IPS-18c (cell line): Measurements from ENCODE around the gene TRIM37.
"Not testable (repeated sequence)": the region's sequence is repeated elsewhere in the genome, so short reads cannot be mapped to it uniquely, and the experiment has no call there.

Experiments used
- H3K4me3 ChIP-seq: 2 replicates; pipeline ENCODE4 v1.7.0; 2013; ENCODE audit warnings: low read depth, mild to moderate bottlenecking, low read length, moderate library complexity; ENCODE audit not compliant: insufficient read depth
- H3K9me3 ChIP-seq: one replicate; pipeline ENCODE4 v1.6.1; 2013; ENCODE audit warnings: mild to moderate bottlenecking, low read length, moderate library complexity; ENCODE audit not compliant: control insufficient read depth, insufficient read depth

TRIM37 gene

DNA sequence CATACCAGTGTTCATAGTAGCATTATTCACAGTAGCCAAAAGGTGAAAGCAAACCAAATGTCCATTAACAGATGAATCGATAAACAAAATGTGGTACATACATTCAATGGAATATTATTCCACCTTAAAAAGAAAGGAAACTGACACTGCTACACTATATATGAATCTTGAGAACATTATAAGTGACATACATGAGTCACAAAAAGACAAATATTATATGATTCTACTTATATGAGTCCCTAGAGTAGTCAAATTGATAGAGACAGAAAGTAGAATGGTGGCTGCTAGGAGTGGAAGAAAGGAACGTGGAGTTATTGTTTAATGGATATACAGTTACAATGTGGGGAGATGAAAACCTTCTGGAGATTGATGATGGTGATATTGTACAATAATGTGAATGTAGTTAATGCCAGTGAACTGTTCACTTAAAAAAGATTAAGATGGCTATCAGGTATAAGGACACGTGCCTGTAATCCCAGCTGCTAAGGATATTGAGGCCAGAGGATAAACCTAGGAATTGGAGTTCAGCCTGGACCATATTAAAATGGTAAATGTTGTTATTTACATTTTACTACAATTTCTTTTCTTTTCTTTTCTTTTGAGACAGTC is 20.2 kb upstream of the TRIM37 start:
- Histone ChIP-seq H3K4me3 (no peak overlapping the region), H3K9me3 (no peaks in the 10 kb centered on the region)

DNA sequence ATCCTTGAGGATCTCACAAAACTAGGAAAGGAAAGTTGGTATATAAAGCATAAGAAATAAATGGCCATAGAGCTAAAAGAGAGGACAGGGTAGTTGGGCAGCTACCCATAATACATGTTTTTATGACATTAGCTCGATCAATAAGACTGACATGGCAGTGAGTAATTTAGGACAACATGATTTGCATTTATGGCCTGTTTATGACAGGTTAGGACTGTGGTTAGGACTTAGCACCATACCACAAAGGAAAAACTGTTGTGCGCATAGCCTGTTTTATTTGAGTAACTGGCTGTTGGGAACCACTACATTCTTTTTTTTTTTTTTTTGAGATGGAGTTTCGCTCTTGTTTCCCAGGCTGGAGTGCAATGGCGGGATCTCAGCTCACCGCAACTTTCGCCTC is 18.0 kb upstream of the TRIM37 start:
- Histone ChIP-seq H3K9me3 (no peaks in the 10 kb centered on the region), H3K4me3 (no peak overlapping the region)

DNA sequence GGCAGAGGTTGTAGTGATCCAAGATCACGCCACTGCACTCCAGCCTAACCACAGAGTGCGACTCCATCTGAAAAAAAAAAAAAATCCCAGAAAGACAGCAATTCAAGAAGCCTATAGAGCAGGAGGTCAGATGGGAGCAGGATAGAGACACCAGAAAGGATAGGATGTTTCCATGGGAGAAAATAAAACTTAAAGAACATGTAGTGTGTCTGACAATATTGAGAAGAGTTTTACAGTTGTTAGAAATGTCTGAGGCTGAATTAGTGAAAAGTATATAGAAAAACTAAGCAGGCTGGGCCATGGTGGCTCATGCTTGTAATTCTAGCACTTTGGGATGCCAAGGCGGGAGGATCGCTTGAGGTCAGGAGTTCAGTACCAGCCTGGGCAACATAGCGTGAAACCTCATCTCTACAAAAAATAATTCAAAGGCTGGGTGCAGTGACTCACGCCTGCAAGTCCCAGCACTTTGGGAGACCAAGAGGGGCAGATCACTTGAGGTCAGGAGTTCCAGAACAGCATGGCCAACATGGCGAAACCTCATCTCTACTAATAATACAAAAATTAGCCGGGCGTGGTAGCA is 15.3 kb upstream of the TRIM37 start:
- H3K4me3 ChIP-seq = no peak overlapping the region
- H3K9me3 ChIP-seq = no peaks in the 10 kb centered on the region

DNA sequence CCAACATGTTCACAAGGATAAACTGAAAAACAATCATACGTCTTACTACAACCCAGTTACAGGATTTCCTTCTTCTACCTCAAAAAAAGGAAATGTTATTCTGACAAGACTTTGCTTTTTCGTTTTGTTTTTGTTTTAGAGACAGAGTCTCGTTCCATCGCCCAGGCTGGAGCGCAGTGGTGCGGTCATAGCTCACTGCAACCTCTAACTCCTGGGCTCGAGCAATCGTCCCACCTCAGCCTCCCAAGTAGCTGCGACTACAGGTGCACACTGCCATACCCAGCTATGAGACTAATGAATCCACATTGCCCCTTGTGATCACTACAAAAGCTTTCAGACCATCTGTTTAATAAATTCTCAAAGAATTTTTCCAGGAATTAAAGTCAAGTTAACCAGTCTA is 8.8 kb upstream of the TRIM37 start:
- no peaks in the 10 kb centered on the region for H3K9me3 ChIP-seq
- no peak overlapping the region for H3K4me3 ChIP-seq

- Histone ChIP-seq H3K4me3 (no peak overlapping the region), H3K9me3 (no peaks in the 10 kb centered on the region)
These were observed 4.9 kb upstream of the TRIM37 start for GRCh38 chr17:59111539-59111938.

- H3K9me3 ChIP-seq = no peaks in the 10 kb centered on the region
- H3K4me3 ChIP-seq = no peak overlapping the region
These were observed 4.3 kb upstream of the TRIM37 start for GRCh38 chr17:59110973-59111372.

DNA sequence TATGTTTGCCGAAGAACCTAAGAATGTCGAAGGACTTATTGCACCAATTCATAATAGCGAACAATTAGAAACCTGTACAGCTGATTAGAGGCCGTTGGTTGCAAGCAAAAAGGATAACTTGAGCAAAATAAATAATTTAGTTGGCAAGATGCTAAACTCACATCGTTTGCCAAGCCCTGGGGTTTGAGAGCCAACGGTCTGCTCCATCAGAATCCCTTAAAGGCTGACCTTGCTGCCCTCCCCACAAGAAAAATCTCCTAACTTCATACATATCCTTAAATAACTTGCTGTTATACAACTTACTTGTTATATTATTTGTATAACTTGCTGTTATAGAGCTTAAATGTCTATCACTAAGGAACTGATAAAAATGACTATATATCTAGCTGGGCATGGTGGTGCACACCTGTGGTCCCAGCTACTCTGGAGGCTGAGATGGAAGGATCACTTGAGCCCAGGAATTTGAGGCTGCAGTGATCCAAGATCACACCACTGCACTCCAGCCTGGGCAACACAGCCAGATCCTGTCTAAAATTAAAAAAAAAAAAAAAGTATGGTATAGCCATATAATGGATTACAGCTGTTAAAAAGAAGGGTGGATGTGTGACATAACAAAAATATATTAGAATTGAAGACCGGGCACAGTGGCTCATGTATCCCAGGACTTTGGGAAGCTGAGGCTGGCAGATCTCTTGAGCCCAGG is 1.9 kb upstream of the TRIM37 start:
- Histone ChIP-seq H3K4me3 (no peak overlapping the region), H3K9me3 (no peaks in the 10 kb centered on the region)

GRCh38 chr17:59107306-59107670 is 608 bp upstream of the TRIM37 start:
- H3K4me3 ChIP-seq = peak overlapping the region; percentile 88
- no peaks in the 10 kb centered on the region for H3K9me3 ChIP-seq

DNA sequence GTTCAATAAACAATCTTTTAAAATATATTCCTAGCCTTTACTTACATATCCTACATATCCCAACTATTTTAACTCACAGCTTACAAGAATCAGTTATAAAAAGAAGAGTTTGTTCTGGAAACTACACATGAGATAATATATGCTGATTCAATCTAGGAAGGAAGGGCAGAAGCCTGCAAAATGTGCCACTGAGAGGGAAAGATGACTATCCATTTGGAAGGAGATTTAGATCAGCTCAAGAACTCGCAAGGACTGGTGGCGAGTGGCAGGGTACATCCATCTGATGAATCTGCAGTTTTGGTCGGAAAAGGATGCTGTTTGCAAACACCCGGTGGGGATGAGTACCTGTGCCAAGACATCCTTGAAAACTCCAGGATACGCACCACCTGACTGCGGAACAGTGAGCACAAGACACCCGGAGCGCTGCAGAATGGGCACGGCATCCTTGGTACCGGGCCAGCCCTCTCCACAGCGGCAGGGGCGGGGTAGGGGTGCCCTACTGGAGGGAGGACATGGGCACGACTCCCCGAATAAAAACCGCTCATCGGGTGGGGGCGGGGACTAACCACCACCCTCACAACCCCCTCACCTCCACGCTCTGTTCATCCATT is 723 bp downstream of the TRIM37 start:
- H3K4me3 ChIP-seq = peak overlapping the region; percentile 88
- no peaks in the 10 kb centered on the region for H3K9me3 ChIP-seq

GRCh38 chr17:59101178-59101577 is 5.5 kb downstream of the TRIM37 start:
- H3K9me3 ChIP-seq = no peaks in the 10 kb centered on the region

DNA sequence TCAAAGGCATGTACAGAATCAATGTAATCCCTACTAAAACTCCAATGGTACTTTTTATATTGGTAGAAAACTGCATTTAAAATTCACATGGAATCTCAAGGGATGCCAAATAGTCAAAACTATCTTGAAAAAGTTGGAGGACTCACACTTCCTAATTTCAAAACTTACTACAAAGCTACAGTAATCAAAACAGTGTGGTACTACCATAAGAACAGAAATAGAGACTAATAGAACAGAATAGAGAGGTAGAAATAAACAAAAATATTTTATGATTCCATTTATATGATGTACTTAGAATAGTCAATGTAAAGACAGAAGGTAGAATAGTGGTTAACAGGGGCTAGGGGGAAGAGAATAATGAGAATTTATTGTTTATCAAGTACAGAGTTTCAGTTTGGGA is 8.8 kb downstream of the TRIM37 start:
- no peaks in the 10 kb centered on the region for H3K9me3 ChIP-seq
- H3K4me3 ChIP-seq = no peak overlapping the region

More at GRCh38 chr17:59101178-59101577, 5.5 kb downstream of the TRIM37 start:
- H3K4me3 ChIP-seq = no peak overlapping the region

DNA sequence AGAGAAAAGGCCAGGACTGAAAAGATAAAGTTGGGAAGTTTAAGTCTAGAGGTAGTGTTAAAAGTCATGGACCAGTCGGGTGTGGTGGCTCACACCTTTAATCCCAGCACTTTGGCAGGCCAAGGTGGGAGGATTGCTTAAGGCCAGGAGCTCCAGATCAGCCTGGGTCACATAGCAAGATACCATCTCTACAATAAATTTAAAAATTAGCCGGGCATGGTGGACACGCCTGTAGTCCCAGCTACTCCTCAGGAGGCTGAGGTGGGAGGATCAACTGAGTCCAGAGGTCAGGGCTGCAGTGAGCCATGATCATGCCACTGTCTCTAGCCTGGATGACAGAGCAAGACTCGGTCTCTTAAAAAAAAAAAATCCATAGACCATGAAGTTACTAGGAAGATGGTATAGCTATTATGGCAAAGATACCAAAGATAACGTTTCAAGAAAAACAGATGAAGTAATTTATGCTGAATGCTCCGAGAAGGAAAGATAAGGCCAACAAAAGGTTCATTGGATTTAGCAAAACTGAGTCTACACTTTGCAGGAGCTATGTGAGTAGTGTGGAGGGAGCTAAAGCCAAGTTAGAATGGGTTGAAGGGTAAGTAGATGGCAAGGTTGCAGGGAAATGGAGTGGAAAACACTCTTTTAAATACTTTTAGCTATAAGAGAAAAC is 11.7 kb downstream of the TRIM37 start:
- Histone ChIP-seq H3K4me3 (no peak overlapping the region), H3K9me3 (no peaks in the 10 kb centered on the region)

DNA sequence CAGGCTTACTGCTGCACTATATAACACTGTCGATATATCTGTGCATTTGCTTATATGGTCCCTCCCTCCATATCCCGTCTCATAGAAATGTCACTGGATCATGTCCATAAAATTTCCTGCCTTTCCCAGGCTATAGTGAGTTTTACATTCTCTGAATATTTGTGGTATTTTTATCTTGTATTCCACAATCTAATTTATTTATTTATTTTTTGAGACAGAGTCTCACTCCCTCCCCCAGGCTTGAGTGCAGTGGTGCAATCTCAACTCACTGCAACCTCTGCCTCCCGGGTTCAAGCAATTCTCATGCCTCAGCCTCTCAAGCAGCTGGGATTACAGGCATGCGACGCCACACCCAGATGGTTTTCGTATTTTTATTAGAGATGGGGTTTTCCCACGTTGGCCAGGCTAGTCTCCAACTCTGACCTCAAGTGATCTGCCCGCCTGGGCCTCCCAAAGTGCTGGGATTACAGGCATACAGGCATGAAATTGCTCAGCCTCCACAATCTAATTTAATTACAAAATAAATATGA is 12.9 kb downstream of the TRIM37 start:
- H3K4me3 ChIP-seq = no peak overlapping the region
- no peaks in the 10 kb centered on the region for H3K9me3 ChIP-seq

DNA sequence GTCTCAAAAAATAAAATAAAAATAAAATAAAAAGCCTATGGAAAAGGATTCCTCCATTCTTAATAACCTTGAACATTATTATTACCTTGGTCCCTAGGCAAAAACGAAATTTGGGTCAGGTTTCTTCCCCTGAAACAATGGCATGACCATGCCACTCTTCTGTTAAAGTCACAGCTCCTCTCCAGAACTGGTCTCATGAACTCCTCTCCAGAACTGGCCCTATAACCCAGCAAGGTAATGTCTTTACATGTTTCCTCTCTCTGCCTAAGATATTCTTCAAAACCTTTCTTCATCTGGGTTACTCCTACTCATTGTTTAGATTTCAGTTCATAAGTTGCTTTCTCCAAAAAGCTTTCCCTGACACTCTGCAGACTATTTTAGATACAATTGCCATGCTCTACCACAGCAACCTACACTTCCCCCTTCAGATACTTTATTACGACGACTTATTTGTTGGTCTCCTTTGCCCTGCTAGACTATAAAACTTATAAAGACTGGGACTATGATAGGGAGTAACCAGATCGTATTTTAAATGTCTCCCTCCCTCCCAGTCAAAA is 13.5 kb downstream of the TRIM37 start:
- no peaks in the 10 kb centered on the region for H3K9me3 ChIP-seq
- no peak overlapping the region for H3K4me3 ChIP-seq

DNA sequence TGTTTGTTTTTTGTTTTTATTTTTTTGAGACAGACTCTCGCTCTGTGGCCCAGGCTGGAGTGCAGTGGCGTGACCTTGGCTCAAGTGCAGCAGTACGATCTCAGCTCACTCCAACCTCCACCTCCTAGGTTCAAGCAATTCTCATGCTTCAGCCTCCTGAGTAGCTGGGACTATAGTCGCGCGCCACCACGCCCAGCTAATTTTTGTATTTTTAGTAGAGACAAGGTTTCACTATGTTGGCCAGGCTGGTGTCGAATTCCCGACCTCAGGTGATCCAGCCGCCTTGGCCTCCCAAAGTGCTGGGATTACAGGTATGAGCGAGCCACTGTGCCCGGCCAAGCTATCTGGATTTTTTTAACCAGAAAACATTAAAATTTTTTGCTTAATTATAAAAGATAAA is 16.1 kb downstream of the TRIM37 start:
- H3K9me3 ChIP-seq, H3K4me3 ChIP-seq: not testable (repeated sequence)

DNA sequence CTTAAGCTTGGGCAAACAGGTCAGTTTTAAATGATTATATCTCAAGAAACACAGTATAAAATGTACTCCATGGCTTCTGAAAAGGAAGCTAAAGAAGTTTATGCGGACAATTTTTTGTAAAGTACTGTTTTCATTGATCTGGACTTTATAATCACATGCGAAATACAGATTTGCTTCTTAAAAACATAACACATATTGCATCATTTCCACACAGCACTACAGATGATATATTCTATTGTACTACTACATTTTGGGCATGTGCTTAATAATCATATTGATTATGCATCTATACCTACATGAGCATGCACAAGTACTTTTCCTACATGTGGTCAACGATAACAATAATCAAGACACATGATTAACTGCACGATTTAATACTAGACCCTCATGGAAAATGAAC is 22.5 kb downstream of the TRIM37 start:
- H3K9me3 ChIP-seq = no peaks in the 10 kb centered on the region
- H3K4me3 ChIP-seq = no peak overlapping the region

DNA sequence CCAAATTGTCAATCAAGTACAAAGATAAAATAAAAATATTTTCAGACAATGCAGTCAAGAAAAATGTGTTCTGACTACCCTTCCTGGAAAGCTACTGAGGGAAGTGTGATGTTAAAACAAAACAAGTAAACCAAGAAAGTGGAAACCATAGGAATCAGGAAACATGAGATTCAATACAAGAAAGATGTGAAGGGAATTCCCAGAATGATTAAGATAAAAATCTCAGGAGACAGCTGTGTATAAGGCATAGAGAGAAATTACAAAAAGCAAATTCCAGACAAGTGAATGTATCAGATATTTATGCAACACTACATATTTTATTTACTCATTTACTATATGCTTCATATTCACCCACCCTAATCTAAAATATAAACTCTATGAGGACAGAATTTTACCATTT is 32.2 kb downstream of the TRIM37 start:
- Histone ChIP-seq H3K9me3 (no peaks in the 10 kb centered on the region), H3K4me3 (no peak overlapping the region)
